Gastroesophageal sphincter (tissue), 4 donors: ENCODE measurements around the gene CTIF. TPM values are rescaled to one million over a fixed set of nuclear protein-coding genes. Genes with fewer than 3 reads are reported as not detected.

Experiments
- ATAC-seq: fragments of 150-250 bp; one replicate; pipeline ENCODE4 v1.9.1; 2016; ENCODE audit warnings: mild to moderate bottlenecking, moderate library complexity
- H3K27ac ChIP-seq, 4 donors: fragments of 200-600 bp; sonication (generic) in 3 of 4; 1 replicate in 3 of 4; 2 replicates in 1 of 4; pipeline ENCODE4 v1.5.1; 2016 to 2019
- H3K27me3 ChIP-seq: fragments of 200-600 bp; sonication (generic); one replicate; pipeline ENCODE4 v1.5.1; 2019
- H3K36me3 ChIP-seq, 2 donors: fragments of 200-600 bp; sonication (generic); one replicate each; pipeline ENCODE4 v1.5.1; 2019; ENCODE audit warnings: control low read depth in 1 of 2
- H3K4me1 ChIP-seq, 3 donors: fragments of 200-600 bp; sonication (generic); 1 replicate in 2 of 3; 2 replicates in 1 of 3; pipeline ENCODE4 v1.5.1; 2016 to 2019; ENCODE audit warnings: control low read depth in 2 of 3
- H3K4me3 ChIP-seq, 2 donors: fragments of 200-600 bp; sonication (generic); one replicate each; pipeline ENCODE4 v1.5.1; 2019; ENCODE audit warnings: mild to moderate bottlenecking in 1 of 2, moderate library complexity in 1 of 2
- H3K9me3 ChIP-seq, 3 donors: fragments of 200-600 bp; sonication (generic); one replicate each; pipeline ENCODE4 v1.5.1; 2017 to 2019; ENCODE audit warnings: control low read depth in 2 of 3
- CTCF ChIP-seq, 4 experiments: fragments of 200-600 bp in 2 of 4; fragments of 450-650 bp in 2 of 4; sonication (generic) in 1 of 4; IDR thresholded peaks; one replicate each; pipeline ENCODE4 v1.5.1; 2017 to 2019; ENCODE audit warnings: antibody characterized with exemption in 4 of 4, mild to moderate bottlenecking in 2 of 4, moderate library complexity in 2 of 4
- EP300 ChIP-seq: sonication (generic); formaldehyde crosslinking; IDR thresholded peaks from one replicate; pipeline ENCODE4 v1.6.1; 2017; ENCODE audit warnings: antibody characterized with exemption, mild to moderate bottlenecking
- POLR2A ChIP-seq, 2 donors: fragments of 450-650 bp; IDR thresholded peaks; one replicate each; pipeline ENCODE4 v1.6.1; 2017; ENCODE audit warnings: antibody characterized with exemption in 2 of 2, mild to moderate bottlenecking in 2 of 2, moderate library complexity in 1 of 2
- POLR2AphosphoS5 ChIP-seq: sonication (generic); formaldehyde crosslinking; IDR thresholded peaks from one replicate; pipeline ENCODE4 v1.6.1; 2017; ENCODE audit warnings: antibody characterized with exemption
- WGBS, 2 donors: methylation state at CpG; one replicate each; pipeline ENCODE4 v1.1.5; 2018; ENCODE audit warnings: low coverage in 1 of 2; 5-methylcytosine and 5-hydroxymethylcytosine counted together
- total RNA-seq, 4 donors: library from RNA; depleted of rRNA; stranded (reverse); fragments of >200 nt; gene quantifications; one replicate each; pipeline ENCODE4 v1.1.0, GENCODE V29; 2016

The CTIF gene
- total RNA-seq, 4 donors from 2014 or later, result 31.4 to 124 (median 78.1) TPM

GRCh38 chr18:48705043-48705442 is 166.2 kb downstream of the CTIF start:
- H3K9me3 ChIP-seq, result no peaks in the 10 kb centered on the region
- TF ChIP-seq EP300 (no peak), POLR2A (IDR thresholded peaks at IDR 0.05) (no peak), POLR2AphosphoS5 (no peak), CTCF (IDR thresholded peaks at IDR 0.05) (no peak)
- WGBS, 2 donors, result 60 to 67% methylated on average over 2 to 5 of the region's 7 CpGs
- H3K4me3 ChIP-seq, result no peak overlapping the region
- H3K36me3 ChIP-seq, result peaks cover 0 to 10% of the 10 kb centered on the region in 2 donors
- ATAC-seq, result peak; percentile 42
- H3K27me3 ChIP-seq, result no peaks in the 10 kb centered on the region
- H3K27ac ChIP-seq, result no peak overlapping the region
- H3K4me1 ChIP-seq, result peaks cover 0 to 15% (median 0%) of the 10 kb centered on the region in 3 donors

GRCh38 chr18:48705531-48705930 is 166.7 kb downstream of the CTIF start:
- no peak for ATAC-seq
- H3K4me3 ChIP-seq, result no peak overlapping the region
- no peaks in the 10 kb centered on the region for H3K9me3 ChIP-seq
- no peak overlapping the region for H3K27ac ChIP-seq
- H3K4me1 ChIP-seq, result peaks cover 0 to 15% (median 0%) of the 10 kb centered on the region in 3 donors
- H3K36me3 ChIP-seq, result peaks cover 0 to 5% of the 10 kb centered on the region in 2 donors
- H3K27me3 ChIP-seq, result no peaks in the 10 kb centered on the region
- TF ChIP-seq POLR2AphosphoS5 (no peak), EP300 (no peak), CTCF (IDR thresholded peaks at IDR 0.05) (no peak), POLR2A (IDR thresholded peaks at IDR 0.05) (no peak)
- 90 to 97% methylated on average over 4 to 7 of the region's 11 CpGs for WGBS, 2 donors

GRCh38 chr18:48706731-48707130 is 167.9 kb downstream of the CTIF start:
- H3K27me3 ChIP-seq, result no peaks in the 10 kb centered on the region
- no peaks in the 10 kb centered on the region for H3K9me3 ChIP-seq
- H3K27ac ChIP-seq, result no peak overlapping the region
- no peak for ATAC-seq
- H3K4me3 ChIP-seq, result no peak overlapping the region
- peaks cover 0 to 4% of the 10 kb centered on the region in 2 donors for H3K36me3 ChIP-seq
- peaks cover 0 to 19% (median 0%) of the 10 kb centered on the region in 3 donors for H3K4me1 ChIP-seq
- WGBS, 2 donors, result 58 to 93% methylated on average over 2 to 5 of the region's 5 CpGs
- no peak for TF ChIP-seq POLR2AphosphoS5
- no peak for TF ChIP-seq EP300
- TF ChIP-seq CTCF (IDR thresholded peaks at IDR 0.05), result no peak
- TF ChIP-seq POLR2A (IDR thresholded peaks at IDR 0.05), result no peak

GRCh38 chr18:48707636-48708296 is 168.9 kb downstream of the CTIF start:
- H3K9me3 ChIP-seq, result no peaks in the 10 kb centered on the region
- TF ChIP-seq POLR2AphosphoS5, result no peak
- no peak for TF ChIP-seq POLR2A (IDR thresholded peaks at IDR 0.05)
- TF ChIP-seq CTCF (IDR thresholded peaks at IDR 0.05), result no peak
- TF ChIP-seq EP300, result no peak
- no peak overlapping the region for H3K27ac ChIP-seq
- WGBS, 2 donors, result 84 to 88% methylated on average over 5 to 7 of the region's 7 CpGs
- peaks cover 0 to 21% (median 0%) of the 10 kb centered on the region in 3 donors for H3K4me1 ChIP-seq
- H3K4me3 ChIP-seq, result no peak overlapping the region
- H3K36me3 ChIP-seq, result peaks cover 0 to 4% of the 10 kb centered on the region in 2 donors
- H3K27me3 ChIP-seq, result no peaks in the 10 kb centered on the region
- ATAC-seq, result no peak

GRCh38 chr18:48708807-48709206 is 170.0 kb downstream of the CTIF start:
- WGBS, 2 donors, result 80 to 93% methylated on average over 3 of the region's 3 CpGs
- no peak for ATAC-seq
- TF ChIP-seq EP300 (no peak), CTCF (IDR thresholded peaks at IDR 0.05) (no peak), POLR2A (IDR thresholded peaks at IDR 0.05) (no peak), POLR2AphosphoS5 (no peak)
- Histone ChIP-seq H3K9me3 (no peaks in the 10 kb centered on the region), H3K27ac (no peak overlapping the region), H3K4me1 (peaks cover 0 to 25% (median 0%) of the 10 kb centered on the region in 3 donors), H3K4me3 (no peak overlapping the region), H3K27me3 (no peaks in the 10 kb centered on the region), H3K36me3 (peaks cover 0 to 8% of the 10 kb centered on the region in 2 donors)
